NCI-H2171 treated with DMSO at 0.1 percent for 48 hours (cell line): Measurements from ENCODE around the gene SRGAP3.
"Not testable (repeated sequence)": the region's sequence is repeated elsewhere in the genome, so short reads cannot be mapped to it uniquely, and the experiment has no call there.

Experiments
- DNase-seq: peaks from one replicate; lab custom pipeline; 2025; lab: John Stamatoyannopoulos, UW

SRGAP3 gene

DNA sequence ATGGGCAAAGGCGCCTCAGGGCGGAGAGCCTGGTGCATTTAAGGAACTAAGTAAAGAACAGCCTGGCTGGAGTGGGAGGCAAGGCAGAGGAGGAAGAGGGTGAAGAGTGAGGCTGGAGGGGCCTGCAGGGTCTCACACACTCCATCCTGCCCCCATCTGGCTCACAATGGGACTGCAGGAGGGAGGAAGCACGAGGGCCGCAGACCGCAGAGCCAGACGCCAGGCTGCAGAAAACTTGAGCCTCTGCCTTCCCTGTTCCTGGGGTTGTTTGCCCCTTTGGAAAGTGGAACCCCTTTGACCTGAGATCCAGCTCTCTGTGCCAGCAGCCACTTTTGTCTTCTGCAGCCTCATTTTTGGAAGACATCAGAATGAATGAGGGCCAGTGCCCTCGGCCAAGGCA lies 138.0 kb downstream of the SRGAP3 start:
- no peak for DNase-seq

DNA sequence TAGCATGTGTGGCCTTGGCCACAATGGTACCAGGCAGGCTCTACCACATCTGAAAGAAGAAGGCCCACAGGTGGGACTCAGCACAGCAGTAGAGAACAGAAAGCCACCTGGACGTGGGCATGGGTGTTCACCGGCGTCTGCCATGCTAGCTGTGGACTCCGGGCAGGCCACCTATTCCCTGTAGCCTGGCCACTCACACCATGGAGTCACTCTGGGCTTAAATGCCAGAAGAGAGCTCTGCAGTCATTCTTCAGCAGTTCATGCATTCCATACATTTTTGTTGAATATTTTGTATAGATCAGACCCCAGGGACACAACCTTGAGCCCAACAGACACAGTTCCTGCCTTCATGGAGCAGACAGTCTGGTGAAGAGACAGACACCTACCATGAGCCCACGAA lies 138.6 kb downstream of the SRGAP3 start:
- DNase-seq: no peak

- DNase-seq: no peak
Observed at GRCh38 chr3:9110316-9110715, 139.1 kb downstream of the SRGAP3 start.

GRCh38 chr3:9109568-9109914 lies 139.9 kb downstream of the SRGAP3 start:
- DNase-seq: no peak

- no peak for DNase-seq
Observed at GRCh38 chr3:9108876-9109567, 140.4 kb downstream of the SRGAP3 start.

DNA sequence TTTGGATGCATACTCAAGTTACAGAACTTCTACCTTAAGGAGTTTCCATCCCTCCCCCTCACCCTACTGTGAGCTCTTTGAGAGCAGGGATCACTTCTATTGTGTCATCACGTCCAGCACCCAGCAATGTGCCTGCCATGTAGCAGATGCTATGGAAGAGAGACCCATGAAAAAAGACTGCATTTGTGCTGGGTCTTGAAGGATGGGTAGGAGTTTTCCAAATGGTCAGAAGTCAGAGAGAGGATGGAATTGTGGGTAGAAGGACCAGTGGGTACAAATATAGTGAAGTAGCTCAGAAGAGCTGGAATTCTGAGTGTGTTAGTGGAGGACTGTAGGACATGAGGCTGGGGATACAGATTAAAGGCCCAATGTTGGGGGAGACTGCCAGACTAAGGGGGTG lies 141.7 kb downstream of the SRGAP3 start:
- no peak for DNase-seq

DNA sequence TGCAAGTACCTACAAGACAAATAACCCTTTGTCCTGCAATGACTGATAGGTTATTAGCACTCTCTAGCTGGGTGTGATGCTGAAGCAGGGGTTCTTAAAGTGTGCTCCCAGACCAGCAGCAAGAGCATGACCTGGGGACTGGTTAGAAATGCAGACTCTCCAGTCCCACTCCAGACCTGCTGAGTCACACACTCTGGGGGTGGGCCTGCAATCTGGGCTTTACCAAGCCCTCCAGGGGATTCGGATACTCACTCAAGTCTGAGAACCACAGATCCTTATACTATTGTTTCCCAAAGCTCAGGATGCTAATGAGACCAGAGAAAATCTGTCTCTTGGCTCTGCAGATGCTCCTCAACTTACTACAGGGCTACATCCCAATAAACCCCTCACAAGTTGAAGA lies 144.0 kb downstream of the SRGAP3 start:
- peak; percentile 13 for DNase-seq

DNA sequence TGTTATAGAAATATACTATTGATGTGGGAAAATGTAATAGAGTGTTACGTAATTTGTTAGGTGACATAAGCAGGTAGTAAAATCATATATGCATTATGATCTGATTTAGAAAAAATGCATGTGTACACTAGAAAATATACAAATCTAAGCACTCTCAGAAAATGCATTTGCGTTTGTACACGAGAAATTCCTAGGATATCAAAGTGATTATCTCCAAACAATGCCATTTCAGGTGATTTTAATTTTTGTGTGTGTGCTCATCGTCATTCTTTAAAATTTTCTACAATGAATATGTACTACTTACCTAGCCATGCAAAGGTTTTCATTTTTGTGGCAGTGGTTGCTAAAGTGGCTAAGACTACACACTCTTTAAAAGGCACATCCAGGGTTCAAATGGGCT lies 145.3 kb downstream of the SRGAP3 start:
- DNase-seq: no peak

- DNase-seq: peak; percentile 60
Observed at GRCh38 chr3:9102240-9102981, 147.0 kb downstream of the SRGAP3 start.

- no peak for DNase-seq
Observed at GRCh38 chr3:9101286-9101685, 148.2 kb downstream of the SRGAP3 start.

GRCh38 chr3:9100513-9100894 lies 148.9 kb downstream of the SRGAP3 start:
- no peak for DNase-seq

- no peak for DNase-seq
Observed at GRCh38 chr3:9099702-9100512, 149.5 kb downstream of the SRGAP3 start.

- no peak for DNase-seq
Observed at GRCh38 chr3:9098716-9099675, 150.4 kb downstream of the SRGAP3 start.

DNA sequence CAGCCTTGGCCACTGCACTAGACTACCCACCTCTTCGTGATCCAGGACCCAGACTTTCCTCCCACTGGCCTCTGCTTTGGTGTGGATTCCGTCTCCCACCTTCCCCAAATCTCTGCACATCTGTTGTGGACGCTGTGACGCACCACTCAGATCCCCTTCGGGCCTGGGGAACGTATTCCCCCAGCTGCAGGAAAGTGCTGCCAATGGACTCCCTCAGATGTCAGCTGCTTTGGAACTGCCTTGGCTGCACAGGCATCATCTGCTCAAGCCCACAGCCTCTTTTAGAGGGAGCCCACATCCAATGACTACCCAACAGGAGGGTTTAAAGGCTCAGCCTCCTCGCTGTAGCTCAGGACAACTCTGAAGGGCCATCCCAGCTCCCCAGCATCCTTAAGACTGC lies 152.0 kb downstream of the SRGAP3 start:
- no peak for DNase-seq

DNA sequence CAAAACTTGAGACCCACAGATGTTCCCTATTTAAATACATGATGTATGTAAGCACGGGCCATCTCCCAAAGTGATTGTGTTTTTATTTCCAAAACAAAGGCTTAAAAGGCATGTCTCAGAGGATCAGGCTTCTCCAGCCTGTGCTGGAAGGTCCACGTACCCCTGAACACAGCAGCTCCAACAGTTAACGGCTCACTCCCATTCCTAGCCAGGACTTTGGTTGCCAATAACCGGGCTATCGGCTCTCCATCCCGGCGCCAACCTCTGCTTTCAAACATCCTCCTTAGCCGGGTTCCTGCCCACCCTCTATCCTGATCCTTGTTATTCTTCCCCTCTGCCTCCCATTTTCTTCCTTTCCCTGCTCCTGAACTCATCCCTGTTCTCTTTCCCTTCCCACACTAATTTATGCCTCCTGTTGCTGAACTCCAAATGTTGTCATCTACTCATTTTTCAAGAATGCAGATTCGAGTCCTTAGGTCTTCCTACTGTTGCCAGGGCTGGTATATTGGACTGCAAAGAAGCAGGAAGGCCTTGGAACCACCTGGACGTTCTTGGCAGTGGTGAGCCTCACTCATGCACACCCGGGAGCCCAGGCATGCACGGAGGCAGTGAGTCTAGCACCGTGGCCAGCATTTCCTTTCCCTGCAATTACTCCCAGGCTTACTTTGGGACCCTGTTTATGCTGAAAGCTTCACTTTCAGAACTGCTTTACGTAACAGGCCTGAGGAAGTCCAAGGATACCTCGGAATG lies 157.8 kb downstream of the SRGAP3 start:
- no peak for DNase-seq

- no peak for DNase-seq
Observed at GRCh38 chr3:9088441-9089353, 160.7 kb downstream of the SRGAP3 start.

DNA sequence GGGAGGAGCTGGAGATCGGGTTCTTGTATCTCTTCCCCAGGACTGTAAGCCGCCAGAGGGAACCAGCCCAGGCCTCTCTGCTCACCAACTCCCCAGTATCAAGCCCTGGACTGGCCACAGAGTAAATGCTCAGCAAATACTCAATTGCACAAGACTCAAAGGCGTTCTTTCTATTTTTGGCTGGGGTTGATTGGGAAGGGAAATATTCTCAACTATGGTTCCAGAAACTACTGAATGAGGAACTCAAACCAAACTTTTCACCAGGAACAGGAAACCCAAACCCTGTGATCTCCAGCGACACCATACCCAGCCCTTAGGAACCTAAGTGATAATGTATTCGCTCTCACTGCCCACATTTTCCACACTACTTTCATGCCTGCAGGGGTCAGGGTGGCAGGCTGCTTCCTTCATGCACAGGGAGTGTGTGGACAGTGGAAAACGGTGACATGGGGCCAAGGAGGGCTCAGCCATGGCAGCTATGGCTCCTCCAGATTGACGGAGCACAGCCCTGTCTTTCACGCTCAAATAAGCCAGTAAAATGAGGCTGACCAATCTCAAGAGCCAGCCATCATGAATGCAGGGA lies 161.5 kb downstream of the SRGAP3 start:
- no peak for DNase-seq

DNA sequence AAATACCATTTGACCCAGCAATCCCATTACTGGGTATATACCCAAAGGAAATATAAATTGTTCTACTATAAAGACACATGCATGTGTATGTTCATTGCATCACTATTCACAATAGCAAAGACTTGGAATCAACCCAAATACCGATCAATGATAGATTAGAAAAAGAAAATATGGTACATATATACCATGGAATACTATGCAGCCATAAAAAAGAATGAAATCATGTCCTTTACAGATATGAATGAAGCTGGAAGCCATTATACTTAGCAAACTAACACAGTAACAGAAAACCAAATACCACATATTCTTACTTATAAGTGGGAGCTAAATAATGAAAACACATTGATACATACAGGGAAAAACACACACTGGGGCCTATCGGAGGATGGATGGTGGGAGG lies 164.0 kb downstream of the SRGAP3 start:
- DNase-seq: not testable (repeated sequence)

DNA sequence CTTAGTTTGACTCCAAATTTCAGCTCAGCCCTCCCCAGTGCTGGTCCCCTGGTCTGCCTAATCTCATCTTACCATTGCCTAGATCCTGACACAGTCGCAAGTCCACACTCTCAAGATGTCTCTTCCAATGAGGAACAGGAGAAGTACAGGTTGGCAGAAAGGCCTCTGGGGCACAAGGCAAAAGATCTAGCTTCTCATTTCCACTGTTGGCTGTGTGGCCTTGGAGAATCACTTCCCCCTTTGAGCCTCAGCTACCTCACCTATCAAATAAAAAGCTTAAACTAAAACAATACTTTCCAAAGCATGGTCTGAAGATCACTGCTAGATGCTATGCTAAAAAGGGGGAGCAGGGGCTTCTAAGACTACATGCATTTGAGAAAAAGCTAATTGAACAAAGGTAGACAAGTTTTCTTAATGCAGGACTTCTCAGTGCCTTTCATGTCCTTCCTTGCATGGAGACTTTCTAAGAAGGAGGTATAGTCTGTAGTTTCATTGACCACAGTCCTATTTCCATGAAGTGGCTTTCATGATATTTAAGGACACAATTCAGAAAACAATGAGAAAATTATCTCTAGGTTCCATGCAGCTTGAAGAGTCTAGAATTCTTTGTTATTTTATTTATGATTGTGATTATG lies 168.1 kb downstream of the SRGAP3 start:
- no peak for DNase-seq
